GM12891 (cell line): ENCODE measurements around the gene GDF7.

Experiments
- PAX5 ChIP-seq: IDR thresholded peaks from 2 replicates; pipeline ENCODE4 v1.6.1; 2011; ENCODE audit warnings: low read length, moderate library complexity, mild to moderate bottlenecking; ENCODE audit not compliant: insufficient read depth, severe bottlenecking
- POLR2A ChIP-seq: IDR thresholded peaks from 2 replicates; pipeline ENCODE4 v1.6.1; 2011; ENCODE audit warnings: low read depth, low read length, control low read depth
- POLR2AphosphoS5 ChIP-seq: IDR thresholded peaks from 2 replicates; pipeline ENCODE4 v1.6.1; 2011; ENCODE audit warnings: low read depth, low read length, control low read depth
- POU2F2 ChIP-seq: IDR thresholded peaks from 2 replicates; pipeline ENCODE4 v1.6.1; 2011; ENCODE audit warnings: low read depth, mild to moderate bottlenecking, control low read depth, low read length, moderate library complexity
- SPI1 ChIP-seq: IDR thresholded peaks from 2 replicates; pipeline ENCODE4 v1.6.1; 2011; ENCODE audit warnings: low read depth, low read length, control low read depth
- TAF1 ChIP-seq: IDR thresholded peaks from 2 replicates; pipeline ENCODE4 v1.6.1; 2011; ENCODE audit warnings: low read depth, low read length, control low read depth

GRCh38 chr2:20632446-20632990 lies 34.4 kb upstream of the GDF7 start:
- no peak for TF ChIP-seq POLR2AphosphoS5
- no peak for TF ChIP-seq POLR2A
- no peak for TF ChIP-seq TAF1
- TF ChIP-seq POU2F2: no peak; the same call in 1 of the 2 replicates
- TF ChIP-seq PAX5: no peak
- TF ChIP-seq SPI1: no peak
